Measurements from ENCODE around the gene TAF6L.

DNA sequence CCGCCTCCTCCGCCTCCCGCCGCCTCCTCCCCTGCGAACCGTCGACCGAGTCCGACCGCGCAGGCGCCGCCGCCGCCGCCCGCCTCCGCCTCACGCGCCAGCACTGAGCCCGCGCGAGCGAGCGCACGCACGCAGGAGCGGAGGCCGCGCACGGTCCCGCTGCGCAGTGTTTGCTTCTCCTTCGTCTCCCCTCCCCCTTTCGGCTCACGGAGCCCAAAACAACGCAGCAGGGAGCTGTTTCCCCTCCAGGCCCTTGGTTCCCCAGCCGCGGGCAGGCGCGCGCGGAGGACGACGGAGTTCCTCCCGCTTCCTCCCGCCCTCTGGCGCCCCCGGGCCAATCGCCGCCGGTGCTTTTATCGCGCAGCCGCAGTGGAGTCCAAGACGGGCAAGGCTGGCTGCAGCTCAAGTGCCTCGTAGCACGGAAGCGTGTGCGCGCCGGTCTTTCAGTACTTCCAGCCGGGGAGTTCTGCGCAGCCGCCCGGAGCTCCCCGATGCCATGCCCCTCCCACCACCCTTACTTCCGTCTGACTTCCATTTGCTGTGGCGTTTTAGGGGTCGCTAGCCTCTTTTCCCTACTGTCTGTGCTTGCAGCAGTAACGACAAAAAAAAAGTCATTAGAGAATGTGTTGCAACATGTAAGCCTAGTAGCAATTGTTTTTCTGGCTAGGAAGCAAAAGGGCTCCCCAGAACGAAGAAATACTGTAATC is 43.9 kb upstream of the TAF6L start, which contains the start of gene HNRNPUL2:
- TF ChIP-seq, protein P1, sequence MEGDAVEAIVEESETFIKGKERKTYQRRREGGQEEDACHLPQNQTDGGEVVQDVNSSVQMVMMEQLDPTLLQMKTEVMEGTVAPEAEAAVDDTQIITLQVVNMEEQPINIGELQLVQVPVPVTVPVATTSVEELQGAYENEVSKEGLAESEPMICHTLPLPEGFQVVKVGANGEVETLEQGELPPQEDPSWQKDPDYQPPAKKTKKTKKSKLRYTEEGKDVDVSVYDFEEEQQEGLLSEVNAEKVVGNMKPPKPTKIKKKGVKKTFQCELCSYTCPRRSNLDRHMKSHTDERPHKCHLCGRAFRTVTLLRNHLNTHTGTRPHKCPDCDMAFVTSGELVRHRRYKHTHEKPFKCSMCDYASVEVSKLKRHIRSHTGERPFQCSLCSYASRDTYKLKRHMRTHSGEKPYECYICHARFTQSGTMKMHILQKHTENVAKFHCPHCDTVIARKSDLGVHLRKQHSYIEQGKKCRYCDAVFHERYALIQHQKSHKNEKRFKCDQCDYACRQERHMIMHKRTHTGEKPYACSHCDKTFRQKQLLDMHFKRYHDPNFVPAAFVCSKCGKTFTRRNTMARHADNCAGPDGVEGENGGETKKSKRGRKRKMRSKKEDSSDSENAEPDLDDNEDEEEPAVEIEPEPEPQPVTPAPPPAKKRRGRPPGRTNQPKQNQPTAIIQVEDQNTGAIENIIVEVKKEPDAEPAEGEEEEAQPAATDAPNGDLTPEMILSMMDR (IDR thresholded peaks at IDR 0.05), result peak in 5 of 6 experiments; percentile 14 to 28 (median 20)
- TF ChIP-seq POLR2AphosphoS5 (IDR thresholded peaks at IDR 0.05), result peak; percentile 95 to 97
- TF ChIP-seq POLR2A (IDR thresholded peaks at IDR 0.05), result peak; percentile 73 to 99 (median 89)
- peak in 1 of 4 donors; percentile 59 for TF ChIP-seq EP300 (IDR thresholded peaks at IDR 0.05)

All from upper lobe of left lung (tissue), 4 donors.